Smooth muscle cell (in vitro differentiated cells): ENCODE data around the gene SHISA5. TPM values are rescaled to one million over a fixed set of nuclear protein-coding genes. Genes with fewer than 3 reads are reported as not detected.
A peak's percentile ranks its signal among the peaks of the same experiment; 100 is the strongest.

Experiments
- DNase-seq: peaks from one replicate; lab custom pipeline; 2025; ENCODE audit not compliant: unreplicated experiment; lab: John Stamatoyannopoulos, UW
- H2AFZ ChIP-seq: fragments of 200-600 bp; sonication (generic); 2 replicates; pipeline ENCODE4 v1.6.0; 2016; ENCODE audit warnings: antibody characterized with exemption, low read depth, mild to moderate bottlenecking
- H3F3A ChIP-seq: fragments of 200-600 bp; sonication (generic); 2 replicates; pipeline ENCODE4 v1.6.0; 2017; ENCODE audit warnings: antibody characterized with exemption, low read depth
- H3K27ac ChIP-seq: fragments of 200-600 bp; sonication (generic); 2 replicates; pipeline ENCODE4 v1.5.1; 2016; ENCODE audit warnings: low read depth, mild to moderate bottlenecking
- H3K27me3 ChIP-seq: fragments of 200-600 bp; sonication (generic); 2 replicates; pipeline ENCODE4 v1.6.1; 2016; ENCODE audit warnings: low read depth, mild to moderate bottlenecking
- H3K36me3 ChIP-seq: fragments of 200-600 bp; sonication (generic); 2 replicates; pipeline ENCODE4 v1.5.1; 2016; ENCODE audit warnings: low read depth
- H3K4me1 ChIP-seq: fragments of 200-600 bp; sonication (generic); 2 replicates; pipeline ENCODE4 v1.5.1; 2016; ENCODE audit warnings: low read depth
- H3K4me2 ChIP-seq: fragments of 200-600 bp; sonication (generic); 2 replicates; pipeline ENCODE4 v1.6.0; 2016; ENCODE audit warnings: mild to moderate bottlenecking
- H3K4me3 ChIP-seq: fragments of 200-600 bp; sonication (generic); 2 replicates; pipeline ENCODE4 v1.5.1; 2016; ENCODE audit warnings: mild to moderate bottlenecking
- H3K79me2 ChIP-seq: fragments of 200-600 bp; sonication (generic); 2 replicates; pipeline ENCODE4 v1.6.0; 2016; ENCODE audit warnings: low read depth, mild to moderate bottlenecking
- H3K9ac ChIP-seq: fragments of 200-600 bp; sonication (generic); 2 replicates; pipeline ENCODE4 v1.6.0; 2016; ENCODE audit warnings: low read depth
- H3K9me3 ChIP-seq: fragments of 200-600 bp; sonication (generic); replicated peaks from 2 replicates; pipeline ENCODE4 v1.5.1; 2016; ENCODE audit warnings: low read depth
- H4K20me1 ChIP-seq: fragments of 200-600 bp; sonication (generic); 2 replicates; pipeline ENCODE4 v1.6.0; 2016; ENCODE audit warnings: low read depth
- WGBS: methylation state at CpG from one replicate; pipeline ENCODE4 v1.1.7; 2016; ENCODE audit warnings: low lambda C conversion rate; 5-methylcytosine and 5-hydroxymethylcytosine counted together
- polyA plus RNA-seq: library from polyadenylated mRNA; unstranded; fragments of >200 nt; fragmentation: Nextera tagmentation; extraction: Ambion mirVana; gene quantifications from 2 replicates; pipeline ENCODE4 v1.2.1, GENCODE V29; 2016
- total RNA-seq: library from RNA; depleted of rRNA; stranded (reverse); fragments of >200 nt; gene quantifications from 2 replicates; pipeline ENCODE4 v1.2.3, GENCODE V29; 2014
- TF ChIP-seq, protein P1 (sequence below): fragments of 200-600 bp; sonication (generic); IDR thresholded peaks from 2 replicates; pipeline ENCODE4 v1.5.1; 2017; ENCODE audit warnings: borderline replicate concordance, mild to moderate bottlenecking, antibody characterized with exemption; ENCODE audit not compliant: insufficient read depth, poor library complexity, severe bottlenecking

SHISA5 gene
- total and polyA plus RNA-seq, 2 experiments from 2014 or later, result 124 to 333 TPM

DNA sequence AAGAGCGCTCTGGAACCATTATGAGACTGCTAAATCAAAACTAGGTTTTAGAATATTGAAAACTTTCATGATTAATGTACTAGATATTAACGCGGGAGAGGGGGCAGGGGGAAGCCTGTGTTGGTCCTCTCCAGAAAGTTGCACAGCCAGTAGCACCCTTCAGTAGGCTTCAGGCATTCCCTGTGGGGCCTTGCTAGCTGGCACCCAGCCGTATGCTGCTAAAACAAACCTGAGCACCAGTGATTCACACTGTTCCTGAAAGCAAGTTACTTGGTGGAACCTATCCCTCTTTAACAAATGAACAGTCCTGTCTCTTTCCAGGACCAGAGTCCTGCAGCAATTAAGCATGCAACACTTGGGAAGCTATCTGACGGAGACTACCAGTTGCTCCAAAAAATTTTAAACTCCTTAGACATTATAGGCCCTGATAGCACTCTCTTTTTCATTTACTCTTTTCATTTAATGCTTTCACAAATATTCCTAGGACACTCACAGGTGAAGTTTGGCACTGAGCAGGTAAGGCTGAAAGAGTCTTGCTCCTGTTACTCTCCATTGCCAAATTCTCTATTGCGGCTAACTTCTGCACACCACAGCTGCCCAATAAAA is 58.6 kb downstream of the SHISA5 start:
- peaks cover 33% of the 10 kb centered on the region for H3K79me2 ChIP-seq
- no peak overlapping the region for H2AFZ ChIP-seq
- H3K36me3 ChIP-seq, result no peaks in the 10 kb centered on the region
- peak overlapping the region; percentile 91 for H3K4me2 ChIP-seq
- peak overlapping the region; percentile 76 for H3K4me3 ChIP-seq
- peaks cover 15% of the 10 kb centered on the region for H4K20me1 ChIP-seq
- WGBS, result 81% methylated on average over 6 of the region's 6 CpGs
- no peak for DNase-seq
- H3K27ac ChIP-seq, result no peak overlapping the region
- H3K9ac ChIP-seq, result no peak overlapping the region
- TF ChIP-seq, protein P1, sequence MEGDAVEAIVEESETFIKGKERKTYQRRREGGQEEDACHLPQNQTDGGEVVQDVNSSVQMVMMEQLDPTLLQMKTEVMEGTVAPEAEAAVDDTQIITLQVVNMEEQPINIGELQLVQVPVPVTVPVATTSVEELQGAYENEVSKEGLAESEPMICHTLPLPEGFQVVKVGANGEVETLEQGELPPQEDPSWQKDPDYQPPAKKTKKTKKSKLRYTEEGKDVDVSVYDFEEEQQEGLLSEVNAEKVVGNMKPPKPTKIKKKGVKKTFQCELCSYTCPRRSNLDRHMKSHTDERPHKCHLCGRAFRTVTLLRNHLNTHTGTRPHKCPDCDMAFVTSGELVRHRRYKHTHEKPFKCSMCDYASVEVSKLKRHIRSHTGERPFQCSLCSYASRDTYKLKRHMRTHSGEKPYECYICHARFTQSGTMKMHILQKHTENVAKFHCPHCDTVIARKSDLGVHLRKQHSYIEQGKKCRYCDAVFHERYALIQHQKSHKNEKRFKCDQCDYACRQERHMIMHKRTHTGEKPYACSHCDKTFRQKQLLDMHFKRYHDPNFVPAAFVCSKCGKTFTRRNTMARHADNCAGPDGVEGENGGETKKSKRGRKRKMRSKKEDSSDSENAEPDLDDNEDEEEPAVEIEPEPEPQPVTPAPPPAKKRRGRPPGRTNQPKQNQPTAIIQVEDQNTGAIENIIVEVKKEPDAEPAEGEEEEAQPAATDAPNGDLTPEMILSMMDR, result no peak
- H3K9me3 ChIP-seq, result no peaks in the 10 kb centered on the region
- H3F3A ChIP-seq, result peaks cover 14% of the 10 kb centered on the region
- no peaks in the 10 kb centered on the region for H3K27me3 ChIP-seq
- peaks cover 18% of the 10 kb centered on the region for H3K4me1 ChIP-seq

DNA sequence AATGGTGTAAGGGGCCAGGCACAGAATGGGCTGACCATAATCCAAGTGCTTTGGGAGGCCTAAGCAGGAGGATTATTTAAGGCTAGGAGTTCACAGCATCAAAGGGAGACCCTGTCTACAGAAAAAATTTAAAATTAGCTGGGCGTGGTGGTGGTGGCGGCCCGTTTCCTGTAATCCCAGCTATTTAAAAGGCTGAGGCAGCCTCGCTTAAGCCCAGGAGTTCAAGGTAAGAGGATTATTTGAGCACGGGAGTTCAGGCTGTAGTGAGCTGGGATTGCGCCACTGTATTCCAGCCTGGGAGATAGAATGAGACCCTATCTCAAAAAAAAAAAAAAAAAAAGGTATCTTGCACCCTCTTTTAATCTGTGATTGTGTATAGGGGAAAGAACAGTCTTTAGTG is 62.0 kb downstream of the SHISA5 start:
- no peak overlapping the region for H3K9ac ChIP-seq
- no peak for DNase-seq
- no peaks in the 10 kb centered on the region for H3K36me3 ChIP-seq
- H3K27ac ChIP-seq, result peak overlapping the region; percentile 81
- peak overlapping the region; percentile 95 for H3K4me2 ChIP-seq
- no peaks in the 10 kb centered on the region for H3K9me3 ChIP-seq
- peaks cover 14% of the 10 kb centered on the region for H3F3A ChIP-seq
- peaks cover 31% of the 10 kb centered on the region for H3K79me2 ChIP-seq
- H3K4me3 ChIP-seq, result no peak overlapping the region
- WGBS, result 87% methylated on average over 6 of the region's 6 CpGs
- H4K20me1 ChIP-seq, result peaks cover 15% of the 10 kb centered on the region
- H3K4me1 ChIP-seq, result peaks cover 8% of the 10 kb centered on the region
- TF ChIP-seq, protein P1, result no peak
- H3K27me3 ChIP-seq, result no peaks in the 10 kb centered on the region
- no peak overlapping the region for H2AFZ ChIP-seq

DNA sequence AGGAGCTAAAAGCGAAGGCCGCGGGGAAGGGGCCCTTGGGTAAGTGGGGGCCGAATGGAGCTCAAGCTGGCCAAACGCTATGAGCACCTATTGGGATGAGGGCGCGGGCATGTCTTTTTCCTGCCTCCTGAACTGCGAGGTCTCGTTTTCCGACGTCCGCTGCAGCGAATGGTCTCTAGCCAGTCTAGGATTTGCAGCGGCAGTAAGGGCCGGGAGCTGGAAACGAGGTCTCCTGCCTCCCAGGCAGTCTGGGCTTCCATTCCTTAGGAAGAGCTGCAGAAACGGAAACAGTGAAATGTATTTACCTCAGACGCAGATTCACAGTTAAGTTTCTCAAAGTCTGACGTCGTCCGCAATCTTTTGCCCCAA is 63.4 kb downstream of the SHISA5 start:
- no peak for DNase-seq
- peak overlapping the region; percentile 95 for H3K4me2 ChIP-seq
- peaks cover 13% of the 10 kb centered on the region for H3F3A ChIP-seq
- peaks cover 31% of the 10 kb centered on the region for H3K79me2 ChIP-seq
- TF ChIP-seq, protein P1, result no peak
- H3K4me1 ChIP-seq, result peaks cover 7% of the 10 kb centered on the region
- peak overlapping the region; percentile 60 for H2AFZ ChIP-seq
- H3K27me3 ChIP-seq, result no peaks in the 10 kb centered on the region
- no peaks in the 10 kb centered on the region for H3K9me3 ChIP-seq
- H3K27ac ChIP-seq, result peak overlapping the region; percentile 81
- 2% methylated on average over 21 of the region's 21 CpGs for WGBS
- no peaks in the 10 kb centered on the region for H3K36me3 ChIP-seq
- H3K9ac ChIP-seq, result peak overlapping the region; percentile 85
- H3K4me3 ChIP-seq, result peak overlapping the region; percentile 75
- H4K20me1 ChIP-seq, result peaks cover 15% of the 10 kb centered on the region
